Measurements from ENCODE around the gene CD58.

CD58 gene

DNA sequence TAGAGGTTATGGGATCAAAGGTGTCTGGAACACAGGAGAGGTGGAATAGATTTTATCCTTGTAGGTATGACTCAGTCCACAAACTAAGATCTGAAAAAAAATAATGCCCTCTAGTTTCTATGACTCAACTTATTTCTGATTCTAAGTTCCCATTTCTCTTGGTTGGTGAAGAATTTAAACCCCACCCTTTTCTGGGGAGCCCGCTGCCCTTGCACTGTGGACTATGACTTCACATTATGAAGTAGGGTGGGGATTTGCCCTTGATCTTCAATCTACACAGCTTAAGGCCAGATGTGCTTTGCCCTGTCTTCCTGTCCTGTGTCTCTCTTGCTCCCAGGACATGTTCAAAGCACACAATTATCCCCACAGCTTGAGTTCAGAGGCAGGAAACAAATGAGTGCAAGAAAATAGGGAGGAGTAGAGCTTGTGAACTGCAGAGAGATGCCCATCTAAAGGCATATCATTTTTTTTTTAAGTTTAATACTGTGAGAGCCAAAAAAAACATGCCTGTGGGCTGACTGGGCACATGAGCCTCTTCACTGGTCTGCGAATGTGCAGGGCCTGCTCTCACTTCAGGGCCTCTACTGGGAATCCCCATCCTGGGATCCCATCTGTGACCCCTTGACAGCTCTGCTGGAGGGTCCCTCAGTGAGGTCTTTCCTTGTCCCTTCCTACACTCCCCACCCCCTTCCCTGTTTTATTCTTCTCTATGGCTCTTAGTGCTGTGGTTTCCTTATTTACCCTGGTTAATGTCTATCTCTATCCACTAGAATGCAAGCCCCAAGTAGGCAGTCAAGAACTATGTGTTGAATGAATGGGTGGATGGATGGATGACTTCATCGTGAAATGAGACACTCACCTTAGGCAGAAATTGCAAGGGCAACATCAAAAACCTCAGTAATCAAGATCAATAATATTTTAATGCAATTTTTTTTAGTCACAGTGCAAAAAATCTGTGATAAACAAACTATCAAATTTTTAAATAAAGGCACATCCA, 61.5 kb downstream of the CD58 start:
- no peak overlapping the region for H3K4me3 ChIP-seq (ENCODE audit: low read depth, low read length)
- TF ChIP-seq, protein P1, sequence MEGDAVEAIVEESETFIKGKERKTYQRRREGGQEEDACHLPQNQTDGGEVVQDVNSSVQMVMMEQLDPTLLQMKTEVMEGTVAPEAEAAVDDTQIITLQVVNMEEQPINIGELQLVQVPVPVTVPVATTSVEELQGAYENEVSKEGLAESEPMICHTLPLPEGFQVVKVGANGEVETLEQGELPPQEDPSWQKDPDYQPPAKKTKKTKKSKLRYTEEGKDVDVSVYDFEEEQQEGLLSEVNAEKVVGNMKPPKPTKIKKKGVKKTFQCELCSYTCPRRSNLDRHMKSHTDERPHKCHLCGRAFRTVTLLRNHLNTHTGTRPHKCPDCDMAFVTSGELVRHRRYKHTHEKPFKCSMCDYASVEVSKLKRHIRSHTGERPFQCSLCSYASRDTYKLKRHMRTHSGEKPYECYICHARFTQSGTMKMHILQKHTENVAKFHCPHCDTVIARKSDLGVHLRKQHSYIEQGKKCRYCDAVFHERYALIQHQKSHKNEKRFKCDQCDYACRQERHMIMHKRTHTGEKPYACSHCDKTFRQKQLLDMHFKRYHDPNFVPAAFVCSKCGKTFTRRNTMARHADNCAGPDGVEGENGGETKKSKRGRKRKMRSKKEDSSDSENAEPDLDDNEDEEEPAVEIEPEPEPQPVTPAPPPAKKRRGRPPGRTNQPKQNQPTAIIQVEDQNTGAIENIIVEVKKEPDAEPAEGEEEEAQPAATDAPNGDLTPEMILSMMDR (IDR thresholded peaks at IDR 0.05; ENCODE audit: borderline replicate concordance, insufficient read depth, low read depth, low read length) = no peak

DNA sequence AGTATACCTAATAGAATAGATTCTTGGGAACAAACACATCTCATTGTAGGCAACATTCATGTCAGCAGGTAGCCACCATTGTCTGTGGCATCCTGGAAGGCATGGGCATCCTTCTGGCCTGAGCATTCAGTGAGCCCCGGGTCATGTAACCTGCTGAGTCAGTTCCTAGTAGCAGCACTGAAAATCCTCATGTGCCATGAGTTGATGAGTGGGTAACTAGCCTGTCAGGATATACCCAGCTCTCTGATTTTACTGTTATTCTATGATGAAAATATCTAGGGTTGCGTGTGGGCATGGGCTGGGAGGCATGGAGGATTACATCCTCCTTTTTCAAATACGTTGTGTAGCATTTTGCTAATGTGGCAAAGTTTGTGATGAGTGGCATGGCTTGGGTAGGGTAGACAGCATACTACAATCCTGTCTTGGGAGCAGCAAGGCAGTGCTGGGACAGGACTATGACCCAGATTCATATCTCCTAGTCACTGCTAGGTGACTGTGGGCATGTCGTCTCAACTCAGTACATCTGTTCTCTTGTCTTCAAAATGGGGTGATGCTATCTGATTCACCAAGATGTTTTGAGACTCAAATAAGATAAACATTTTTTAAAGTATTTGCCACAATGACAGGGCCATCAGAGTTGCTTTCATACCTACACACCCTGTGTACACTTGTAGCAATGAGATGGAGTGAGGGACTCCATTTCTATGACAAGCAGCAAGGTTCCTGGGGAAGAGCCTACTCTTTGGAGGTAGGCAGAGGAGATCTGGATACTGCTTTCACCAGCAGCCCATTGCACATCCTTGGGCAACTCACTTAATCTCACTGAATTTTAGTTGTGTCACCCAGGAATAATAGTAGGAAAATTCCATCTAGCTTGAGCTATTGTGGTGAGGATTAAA, 62.5 kb downstream of the CD58 start:
- H3K4me3 ChIP-seq (ENCODE audit: low read depth, low read length) = no peak overlapping the region
- TF ChIP-seq, protein P1 (IDR thresholded peaks at IDR 0.05; ENCODE audit: borderline replicate concordance, insufficient read depth, low read depth, low read length) = no peak

DNA sequence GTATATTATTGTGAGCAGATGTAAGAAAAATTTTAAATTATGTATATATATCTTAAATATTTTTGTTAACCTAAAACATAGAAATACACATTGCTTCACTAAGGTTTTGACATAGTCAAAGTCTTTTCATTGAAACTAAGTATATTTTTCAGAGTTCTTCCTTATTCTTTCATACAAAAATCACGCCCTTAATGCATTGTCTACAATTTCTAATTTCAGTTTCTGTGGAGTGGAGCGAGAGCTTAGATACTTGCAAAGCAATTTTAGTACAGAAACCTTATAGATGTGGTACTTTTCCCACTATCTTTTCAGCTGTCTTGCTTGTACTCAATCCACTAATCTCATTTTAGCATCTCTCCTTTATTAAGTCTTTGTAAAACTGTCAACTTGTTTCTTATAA, 63.2 kb downstream of the CD58 start:
- TF ChIP-seq, protein P1 (IDR thresholded peaks at IDR 0.05; ENCODE audit: borderline replicate concordance, insufficient read depth, low read depth, low read length) = no peak
- no peak overlapping the region for H3K4me3 ChIP-seq (ENCODE audit: low read depth, low read length)

DNA sequence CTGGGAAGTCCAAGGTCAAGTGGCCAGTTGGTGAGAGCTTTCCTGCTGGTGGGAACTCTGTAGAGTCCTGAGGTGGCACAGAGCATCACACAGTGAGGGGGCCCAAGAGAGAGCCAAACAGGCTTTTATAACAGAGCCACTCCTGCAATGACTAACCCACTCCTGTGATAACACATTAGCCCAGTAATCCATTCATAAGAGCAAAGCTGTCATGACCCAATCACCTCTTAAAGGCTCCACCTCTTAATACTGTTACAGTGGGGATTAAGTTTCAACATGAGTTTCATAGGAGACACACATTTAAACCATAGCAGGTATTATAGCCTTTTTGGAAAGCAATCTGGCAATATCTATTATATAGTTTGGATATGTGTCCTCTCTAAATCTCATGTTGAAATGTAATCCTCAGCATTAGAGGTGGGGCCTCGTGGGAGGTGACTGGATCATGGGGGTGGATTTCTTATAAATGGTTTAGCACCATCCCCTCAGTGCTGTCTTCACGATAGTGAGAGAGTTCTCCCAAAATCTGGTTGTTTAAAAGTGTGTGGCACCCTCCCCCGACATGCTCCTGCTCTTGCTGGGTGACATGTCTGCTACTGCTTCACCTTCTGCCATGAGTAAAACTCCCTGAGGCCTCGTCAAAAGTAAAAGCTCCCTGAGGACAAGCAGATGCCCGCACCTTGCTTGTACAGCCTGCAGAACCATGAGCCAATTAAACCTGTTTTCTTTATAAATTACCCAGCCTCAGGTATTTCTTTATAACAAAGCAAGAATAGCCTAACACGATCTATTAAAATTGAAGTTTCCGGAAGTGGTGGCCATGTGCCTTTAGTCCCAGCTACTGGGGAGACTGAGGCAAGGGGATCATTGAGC, 64.5 kb downstream of the CD58 start:
- H3K4me3 ChIP-seq (ENCODE audit: low read depth, low read length) = no peak overlapping the region
- TF ChIP-seq, protein P1 (IDR thresholded peaks at IDR 0.05; ENCODE audit: borderline replicate concordance, insufficient read depth, low read depth, low read length) = no peak

DNA sequence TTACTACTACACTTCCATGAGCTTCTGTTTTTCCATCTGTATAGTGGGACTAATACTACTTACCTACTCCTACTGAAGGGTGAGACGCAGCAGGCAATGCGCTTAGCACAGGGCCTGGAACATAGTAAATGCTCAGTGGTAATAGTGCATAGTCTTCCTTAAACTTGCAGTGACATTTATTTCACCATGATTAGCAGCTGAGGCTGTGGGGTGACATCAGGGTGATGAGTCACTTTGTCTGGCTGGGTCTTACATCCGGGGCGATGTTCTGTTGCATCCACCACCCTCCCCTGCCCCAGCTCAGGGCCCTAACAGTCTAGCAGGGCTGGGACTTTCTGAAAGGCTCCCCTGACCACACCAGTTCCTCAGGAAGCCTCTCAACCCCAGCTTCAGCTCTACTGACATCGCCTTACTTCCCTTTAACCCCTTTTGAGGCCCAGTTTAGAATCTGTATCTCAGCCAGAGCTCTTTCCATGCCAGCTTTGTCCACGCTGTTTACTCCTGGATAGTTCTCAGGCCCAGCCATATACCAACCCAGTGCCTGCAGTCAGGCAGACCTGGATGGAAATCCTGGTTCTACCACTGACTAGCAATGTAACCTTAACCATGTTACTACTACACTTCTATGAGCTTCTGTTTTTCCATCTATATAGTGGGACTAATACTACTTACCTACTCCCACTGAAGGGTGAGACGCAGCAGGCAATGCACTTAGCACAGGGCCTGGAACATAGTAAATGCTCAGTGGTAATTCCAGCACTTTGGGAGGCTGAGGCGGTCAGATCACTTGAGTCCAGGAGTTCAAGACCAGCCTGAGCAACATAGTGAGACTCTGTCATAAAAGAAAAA, 66.3 kb downstream of the CD58 start:
- TF ChIP-seq, protein P1 (IDR thresholded peaks at IDR 0.05; ENCODE audit: borderline replicate concordance, insufficient read depth, low read depth, low read length) = no peak
- no peak overlapping the region for H3K4me3 ChIP-seq (ENCODE audit: low read depth, low read length)

All from GM12875 (cell line).